HCT116 (cell line): ENCODE data around the gene CDC42EP3. TPM values are rescaled to one million over a fixed set of nuclear protein-coding genes. Genes with fewer than 3 reads are reported as not detected.

Source experiments
- ATAC-seq: fragments of 200-7000 bp; cut with Tn5 transposase; 2 replicates; pipeline ENCODE4 v1.9.1; 2020; ENCODE audit warnings: mild to moderate bottlenecking, moderate library complexity
- BruUV-seq: library from RNA; stranded (reverse); fragments of 400-500 nt; replicated peaks from 2 replicates; lab custom pipeline; 2021; lab: Mats Ljungman, UMichigan
- CTCF ChIA-PET: fragments of 300-600 bp; sonication (Branson Sonifier 250); formaldehyde crosslinking; loops from one replicate; lab custom pipeline; 2021; ENCODE audit warnings: antibody characterized with exemption; lab: Charles Lee
- POLR2A ChIA-PET: fragments of 300-600, 350-600 bp; sonication (Branson Sonifier 250); formaldehyde crosslinking; loops from one replicate; lab custom pipeline; 2021; ENCODE audit warnings: antibody characterized with exemption; lab: Charles Lee
- RAD21 ChIA-PET, 2 experiments: fragments of 300-600 bp; sonication (Branson Sonifier 250); formaldehyde crosslinking; loops; one replicate each; lab custom pipeline; 2023; ENCODE audit warnings: low total read pairs in 2 of 2; ENCODE audit not compliant: uncharacterized antibody in 2 of 2, unreplicated experiment in 2 of 2, low non-redundant PET in 1 of 2; lab: Charles Lee
- DNase-seq: peaks from one replicate; pipeline ENCODE4 v3.0.0-alpha.2; 2010; ENCODE audit warnings: low read depth, low spot score
- H2AFZ ChIP-seq: fragments of 200-600 bp; shearing (Covaris generic), sonication (generic); 2 replicates; pipeline ENCODE4 v1.6.1; 2017; ENCODE audit warnings: low read depth, mixed run types, mixed read lengths, antibody characterized with exemption, low read length; ENCODE audit not compliant: poor library complexity, severe bottlenecking
- H3K27ac ChIP-seq: 2 replicates; pipeline ENCODE4 v1.5.1; 2012; ENCODE audit warnings: low read depth, low read length
- H3K27me3 ChIP-seq: fragments of 200-600 bp; sonication (generic); 2 replicates; pipeline ENCODE4 v1.6.1; 2016; ENCODE audit warnings: mixed run types, low read length, mixed read lengths; ENCODE audit not compliant: insufficient read depth
- H3K36me3 ChIP-seq, 2 experiments: fragments of 200-500 bp in 1 of 2; fragments of 200-600 bp in 1 of 2; sonication (Bioruptor generic) in 1 of 2; sonication (generic) in 1 of 2; 2 replicates each; pipeline versions ENCODE4 v1.5.1 to v1.6.1; 2014 to 2016; ENCODE audit warnings: low read length in 2 of 2, inconsistent platforms in 1 of 2, mixed read lengths in 1 of 2, mixed run types in 1 of 2; ENCODE audit not compliant: insufficient read depth in 2 of 2, control insufficient read depth in 1 of 2
- H3K4me1 ChIP-seq, 2 experiments: fragments of 200-600 bp in 1 of 2; sonication (generic) in 1 of 2; 2 replicates each; pipeline versions ENCODE4 v1.5.1 to v1.6.1; 2012 to 2017; ENCODE audit warnings: low read length in 2 of 2, inconsistent platforms in 1 of 2, mild to moderate bottlenecking in 1 of 2, mixed read lengths in 1 of 2, mixed run types in 1 of 2, moderate library complexity in 1 of 2; ENCODE audit not compliant: insufficient read depth in 2 of 2, control insufficient read depth in 1 of 2
- H3K4me2 ChIP-seq: fragments of 200-600 bp; sonication (generic); 2 replicates; pipeline ENCODE4 v1.6.1; 2017; ENCODE audit warnings: mixed run types, low read length, mixed read lengths
- H3K4me3 ChIP-seq, 2 experiments: fragments of 200-600 bp in 1 of 2; sonication (generic) in 1 of 2; replicated peaks in 1 of 2; 2 replicates each; pipeline ENCODE4 v1.5.1; 2011 to 2016; ENCODE audit warnings: low read length in 2 of 2, control low read depth in 1 of 2, low read depth in 1 of 2, mild to moderate bottlenecking in 1 of 2, mixed read lengths in 1 of 2, mixed run types in 1 of 2
- H3K79me2 ChIP-seq: fragments of 200-600 bp; sonication (generic); 2 replicates; pipeline ENCODE4 v1.6.1; 2017; ENCODE audit warnings: mild to moderate bottlenecking, mixed run types, low read length, moderate library complexity, mixed read lengths; ENCODE audit not compliant: insufficient read depth
- H3K9ac ChIP-seq: fragments of 200-600 bp; sonication (generic); 2 replicates; pipeline ENCODE4 v1.6.1; 2016; ENCODE audit warnings: low read length, mixed read lengths
- H3K9me2 ChIP-seq: fragments of 200-600 bp; sonication (generic), shearing (Covaris generic); 2 replicates; pipeline ENCODE4 v1.6.1; 2017; ENCODE audit warnings: mixed run types, mild to moderate bottlenecking, moderate library complexity; ENCODE audit not compliant: insufficient read depth
- H3K9me3 ChIP-seq, 2 experiments: fragments of 200-500 bp in 1 of 2; fragments of 200-600 bp in 1 of 2; sonication (Bioruptor generic) in 1 of 2; sonication (generic) in 1 of 2; 2 replicates each; pipeline ENCODE4 v1.6.1; 2014 to 2017; ENCODE audit warnings: low read length in 2 of 2, mixed read lengths in 2 of 2, inconsistent platforms in 1 of 2, low read depth in 1 of 2, mild to moderate bottlenecking in 1 of 2, mixed run types in 1 of 2, moderate library complexity in 1 of 2; ENCODE audit not compliant: control insufficient read depth in 1 of 2, insufficient read depth in 1 of 2
- H4K20me1 ChIP-seq: fragments of 200-600 bp; sonication (generic), shearing (Covaris generic); 2 replicates; pipeline ENCODE4 v1.6.1; 2017; ENCODE audit warnings: mixed run types, mild to moderate bottlenecking, moderate library complexity; ENCODE audit not compliant: insufficient read depth
- CEBPB ChIP-seq: IDR thresholded peaks from 2 replicates; pipeline ENCODE4 v1.6.1; 2012; ENCODE audit warnings: low read depth
- EZH2 ChIP-seq: fragments of 200-600 bp; sonication (generic); IDR thresholded peaks from 2 replicates; pipeline ENCODE4 v1.6.1; 2017; ENCODE audit warnings: antibody characterized with exemption, mixed run types
- FOSL1 ChIP-seq: IDR thresholded peaks from 2 replicates; pipeline ENCODE4 v1.6.1; 2012; ENCODE audit warnings: low read depth
- POLR2A ChIP-seq: IDR thresholded peaks from 2 replicates; pipeline ENCODE4 v1.7.0; 2011; ENCODE audit warnings: borderline replicate concordance; ENCODE audit not compliant: insufficient read depth, insufficient read length; ENCODE audit errors: extremely low read depth
- SIN3A ChIP-seq: IDR thresholded peaks from 2 replicates; pipeline ENCODE4 v1.6.1; 2012; ENCODE audit warnings: low read depth
- SP1 ChIP-seq: IDR thresholded peaks from 2 replicates; pipeline ENCODE4 v1.6.1; 2012; ENCODE audit warnings: low read depth
- YY1 ChIP-seq: IDR thresholded peaks from 2 replicates; pipeline ENCODE4 v1.6.1; 2011; ENCODE audit warnings: low read length, low read depth, moderate library complexity, mild to moderate bottlenecking; ENCODE audit not compliant: insufficient replicate concordance; ENCODE audit errors: extremely low read depth
- ZNF274 ChIP-seq: fragments of 200-500 bp; sonication (Bioruptor generic); IDR thresholded peaks from 2 replicates; pipeline ENCODE4 v1.6.1; 2014; ENCODE audit warnings: mild to moderate bottlenecking, low read depth, low read length, inconsistent platforms
- intact Hi-C: fragments of 100-400 bp; cut with micrococcal nuclease; formaldehyde crosslinking; loops from 2 replicates; pipeline ENCODE4 v1.10.0; 2022
- total RNA-seq: library from RNA; stranded (reverse); gene quantifications from one replicate; pipeline ENCODE4 v1.2.1, GENCODE V29; 2021; ENCODE audit not compliant: unreplicated experiment
- TF ChIP-seq, protein P1 (sequence below): IDR thresholded peaks from 2 replicates; pipeline ENCODE4 v1.6.1; 2012
- TF ChIP-seq, protein P2 (sequence below): IDR thresholded peaks from 2 replicates; pipeline ENCODE4 v1.6.1; 2012; ENCODE audit warnings: low read depth

Gene CDC42EP3
- total RNA-seq, 1 experiment from 2014 or later, result 38.2 TPM

DNA sequence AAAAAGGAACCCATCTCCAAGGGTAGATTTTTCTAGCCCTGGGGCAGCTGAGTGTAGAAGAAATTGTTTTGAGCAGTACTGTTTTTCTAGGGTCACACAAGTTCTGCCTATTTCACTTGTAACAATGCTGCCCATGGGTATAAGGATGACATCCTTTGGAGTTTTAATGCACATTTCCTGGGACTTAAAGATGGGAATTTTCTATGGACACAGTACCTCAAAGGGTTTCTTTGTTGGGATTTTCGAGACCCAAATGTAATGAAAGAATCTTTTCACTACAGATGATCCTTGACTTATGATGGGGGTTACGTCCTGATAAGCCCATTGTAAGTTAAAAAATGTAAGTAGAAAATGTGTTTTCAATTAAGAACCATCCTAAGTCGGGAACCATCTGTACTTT, 31.8 kb downstream of the CDC42EP3 start:
- H3K9me2 ChIP-seq, result no peaks in the 10 kb centered on the region
- CTCF ChIA-PET, result no interaction called here
- no peak for DNase-seq
- TF ChIP-seq, protein P1, sequence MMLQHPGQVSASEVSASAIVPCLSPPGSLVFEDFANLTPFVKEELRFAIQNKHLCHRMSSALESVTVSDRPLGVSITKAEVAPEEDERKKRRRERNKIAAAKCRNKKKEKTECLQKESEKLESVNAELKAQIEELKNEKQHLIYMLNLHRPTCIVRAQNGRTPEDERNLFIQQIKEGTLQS, result no peak
- TF ChIP-seq FOSL1 (no peak), SP1 (no peak), YY1 (no peak), POLR2A (no peak), CEBPB (no peak), SIN3A (no peak), EZH2 (no peak), ZNF274 (no peak)
- TF ChIP-seq, protein P2, sequence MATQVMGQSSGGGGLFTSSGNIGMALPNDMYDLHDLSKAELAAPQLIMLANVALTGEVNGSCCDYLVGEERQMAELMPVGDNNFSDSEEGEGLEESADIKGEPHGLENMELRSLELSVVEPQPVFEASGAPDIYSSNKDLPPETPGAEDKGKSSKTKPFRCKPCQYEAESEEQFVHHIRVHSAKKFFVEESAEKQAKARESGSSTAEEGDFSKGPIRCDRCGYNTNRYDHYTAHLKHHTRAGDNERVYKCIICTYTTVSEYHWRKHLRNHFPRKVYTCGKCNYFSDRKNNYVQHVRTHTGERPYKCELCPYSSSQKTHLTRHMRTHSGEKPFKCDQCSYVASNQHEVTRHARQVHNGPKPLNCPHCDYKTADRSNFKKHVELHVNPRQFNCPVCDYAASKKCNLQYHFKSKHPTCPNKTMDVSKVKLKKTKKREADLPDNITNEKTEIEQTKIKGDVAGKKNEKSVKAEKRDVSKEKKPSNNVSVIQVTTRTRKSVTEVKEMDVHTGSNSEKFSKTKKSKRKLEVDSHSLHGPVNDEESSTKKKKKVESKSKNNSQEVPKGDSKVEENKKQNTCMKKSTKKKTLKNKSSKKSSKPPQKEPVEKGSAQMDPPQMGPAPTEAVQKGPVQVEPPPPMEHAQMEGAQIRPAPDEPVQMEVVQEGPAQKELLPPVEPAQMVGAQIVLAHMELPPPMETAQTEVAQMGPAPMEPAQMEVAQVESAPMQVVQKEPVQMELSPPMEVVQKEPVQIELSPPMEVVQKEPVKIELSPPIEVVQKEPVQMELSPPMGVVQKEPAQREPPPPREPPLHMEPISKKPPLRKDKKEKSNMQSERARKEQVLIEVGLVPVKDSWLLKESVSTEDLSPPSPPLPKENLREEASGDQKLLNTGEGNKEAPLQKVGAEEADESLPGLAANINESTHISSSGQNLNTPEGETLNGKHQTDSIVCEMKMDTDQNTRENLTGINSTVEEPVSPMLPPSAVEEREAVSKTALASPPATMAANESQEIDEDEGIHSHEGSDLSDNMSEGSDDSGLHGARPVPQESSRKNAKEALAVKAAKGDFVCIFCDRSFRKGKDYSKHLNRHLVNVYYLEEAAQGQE, result no peak
- TF ChIP-seq, all 23 proteins: peak for 0
- Histone ChIP-seq H4K20me1 (no peaks in the 10 kb centered on the region), H3K4me2 (no peak overlapping the region), H3K27ac (no peak overlapping the region), H3K9me3 (no peaks in the 10 kb centered on the region), H3K9ac (no peak overlapping the region), H2AFZ (no peak overlapping the region), H3K27me3 (no peaks in the 10 kb centered on the region), H3K79me2 (peaks cover 7% of the 10 kb centered on the region), H3K4me1 (no peaks in the 10 kb centered on the region), H3K4me3 (no peak overlapping the region), H3K36me3 (peaks cover 0 to 7% of the 10 kb centered on the region in 2 experiments; a peak in 1 of 4 replicates)
- ATAC-seq, result no peak
- ChIA-PET POLR2A (no interaction called here), RAD21 (no interaction called here)
- intact Hi-C loops, result no loop called here
- BruUV-seq, result TSS peak; percentile 1
